ENCODE measurements around the gene RBM38. TPM values are rescaled to one million over a fixed set of nuclear protein-coding genes. Genes with fewer than 3 reads are reported as not detected.

RBM38 gene
- polyA plus RNA-seq, 3 donors: 19.9 to 29.5 (median 24.1) TPM

- DNase-seq (ENCODE audit: low read depth in 3 of 3, low spot score in 2 of 3): no peak
These were observed 11.3 kb downstream of the RBM38 start for GRCh38 chr20:57402206-57403125.

- DNase-seq (ENCODE audit: low read depth in 3 of 3, low spot score in 2 of 3): no peak
These were observed 12.0 kb downstream of the RBM38 start for GRCh38 chr20:57403216-57403615.

GRCh38 chr20:57404006-57404405 is 12.8 kb downstream of the RBM38 start:
- DNase-seq (ENCODE audit: low read depth in 3 of 3, low spot score in 2 of 3): no peak

GRCh38 chr20:57404419-57405072 is 13.3 kb downstream of the RBM38 start:
- DNase-seq (ENCODE audit: low read depth in 3 of 3, low spot score in 2 of 3): no peak

GRCh38 chr20:57405236-57406016 is 14.2 kb downstream of the RBM38 start:
- DNase-seq (ENCODE audit: low read depth in 3 of 3, low spot score in 2 of 3): no peak

- DNase-seq (ENCODE audit: low read depth in 3 of 3, low spot score in 2 of 3): no peak
These were observed 16.4 kb downstream of the RBM38 start for GRCh38 chr20:57407541-57407956.

- DNase-seq (ENCODE audit: low read depth in 3 of 3, low spot score in 2 of 3): no peak
These were observed 16.9 kb downstream of the RBM38 start for GRCh38 chr20:57408131-57408530.

- DNase-seq (ENCODE audit: low read depth in 3 of 3, low spot score in 2 of 3): no peak
These were observed 17.5 kb downstream of the RBM38 start for GRCh38 chr20:57408536-57409233.

- DNase-seq (ENCODE audit: low read depth in 3 of 3, low spot score in 2 of 3): no peak
These were observed 18.1 kb downstream of the RBM38 start for GRCh38 chr20:57409316-57409671.

GRCh38 chr20:57409672-57410397 is 18.6 kb downstream of the RBM38 start:
- DNase-seq (ENCODE audit: low read depth in 3 of 3, low spot score in 2 of 3): no peak

GRCh38 chr20:57410398-57410920 is 19.3 kb downstream of the RBM38 start:
- DNase-seq (ENCODE audit: low read depth in 3 of 3, low spot score in 2 of 3): no peak

GRCh38 chr20:57410924-57411323 is 19.7 kb downstream of the RBM38 start:
- no peak for DNase-seq (ENCODE audit: low read depth in 3 of 3, low spot score in 2 of 3)

GRCh38 chr20:57411406-57412283 is 20.4 kb downstream of the RBM38 start:
- no peak for DNase-seq (ENCODE audit: low read depth in 3 of 3, low spot score in 2 of 3)

- no peak for DNase-seq (ENCODE audit: low read depth in 3 of 3, low spot score in 2 of 3)
These were observed 21.3 kb downstream of the RBM38 start for GRCh38 chr20:57412347-57413029.

GRCh38 chr20:57413986-57414385 is 22.8 kb downstream of the RBM38 start:
- DNase-seq (ENCODE audit: low read depth in 3 of 3, low spot score in 2 of 3): no peak

GRCh38 chr20:57414867-57415592 is 23.8 kb downstream of the RBM38 start:
- no peak for DNase-seq (ENCODE audit: low read depth in 3 of 3, low spot score in 2 of 3)

GRCh38 chr20:57415771-57416170 is 24.6 kb downstream of the RBM38 start:
- no peak for DNase-seq (ENCODE audit: low read depth in 3 of 3, low spot score in 2 of 3)

All from right renal cortex interstitium (tissue), 3 donors.